GM19438 (cell line): Measurements from ENCODE around the gene INPP5A.
"Not testable (repeated sequence)": the region's sequence is repeated elsewhere in the genome, so short reads cannot be mapped to it uniquely, and the experiment has no call there.

Source experiments
- ATAC-seq: cut with Tn5 transposase; IDR thresholded peaks from one replicate; pipeline ENCODE4 v1.9.1; 2021; ENCODE audit warnings: low read depth; ENCODE audit not compliant: unreplicated experiment

The INPP5A gene

GRCh38 chr10:132559538-132559937, 22.0 kb downstream of the INPP5A start:
- ATAC-seq: no peak

GRCh38 chr10:132560241-132560731, 22.7 kb downstream of the INPP5A start:
- ATAC-seq: no peak

GRCh38 chr10:132562177-132562915, 24.8 kb downstream of the INPP5A start:
- no peak for ATAC-seq

- no peak for ATAC-seq
Measured at GRCh38 chr10:132562916-132563456, 25.4 kb downstream of the INPP5A start.

GRCh38 chr10:132563485-132564248, 26.1 kb downstream of the INPP5A start:
- peak; percentile 85 for ATAC-seq

GRCh38 chr10:132564249-132564605, 26.6 kb downstream of the INPP5A start:
- ATAC-seq: no peak

GRCh38 chr10:132564690-132565089, 27.1 kb downstream of the INPP5A start:
- ATAC-seq: no peak

GRCh38 chr10:132565516-132566209, 28.1 kb downstream of the INPP5A start:
- ATAC-seq: no peak

- ATAC-seq: no peak
Measured at GRCh38 chr10:132566892-132567291, 29.3 kb downstream of the INPP5A start.

GRCh38 chr10:132570265-132570664, 32.7 kb downstream of the INPP5A start:
- no peak for ATAC-seq

- peak; percentile 26 for ATAC-seq
Measured at GRCh38 chr10:132570771-132571649, 33.4 kb downstream of the INPP5A start.

- ATAC-seq: peak; percentile 64
Measured at GRCh38 chr10:132571650-132572544, 34.3 kb downstream of the INPP5A start.

GRCh38 chr10:132572545-132572937, 35.0 kb downstream of the INPP5A start:
- ATAC-seq: peak; percentile 2

- ATAC-seq: not testable (repeated sequence)
Measured at GRCh38 chr10:132572946-132573345, 35.4 kb downstream of the INPP5A start.

- no peak for ATAC-seq
Measured at GRCh38 chr10:132574288-132574687, 36.7 kb downstream of the INPP5A start.

GRCh38 chr10:132574783-132575319, 37.3 kb downstream of the INPP5A start:
- no peak for ATAC-seq

- peak; percentile 32 for ATAC-seq
Measured at GRCh38 chr10:132575320-132576201, 38.0 kb downstream of the INPP5A start.
